ENCODE results near the gene CASP10.

Gene CASP10

DNA sequence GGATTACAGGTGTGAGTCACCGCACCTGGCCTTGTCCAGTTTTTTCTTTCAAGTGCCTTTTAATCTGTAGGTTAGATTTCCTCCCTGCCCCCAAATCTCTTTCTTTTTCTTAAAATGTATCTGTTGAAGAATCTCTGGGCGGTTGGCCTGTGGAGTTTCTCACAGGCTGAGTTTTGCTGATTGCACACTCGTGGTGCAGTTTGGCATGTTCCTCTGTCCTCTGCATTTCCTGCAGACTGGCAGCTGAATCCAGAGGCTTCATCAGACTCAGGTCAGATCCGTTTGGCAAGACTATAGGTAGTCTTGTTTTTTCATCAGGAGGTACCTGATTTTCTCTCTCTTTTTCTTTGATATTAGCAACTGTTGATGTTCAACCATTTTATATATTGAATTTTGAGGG, 5.5 kb downstream of the CASP10 start:
- no peak overlapping the region for H3K4me3 ChIP-seq (ENCODE audit: low read depth, low read length)

DNA sequence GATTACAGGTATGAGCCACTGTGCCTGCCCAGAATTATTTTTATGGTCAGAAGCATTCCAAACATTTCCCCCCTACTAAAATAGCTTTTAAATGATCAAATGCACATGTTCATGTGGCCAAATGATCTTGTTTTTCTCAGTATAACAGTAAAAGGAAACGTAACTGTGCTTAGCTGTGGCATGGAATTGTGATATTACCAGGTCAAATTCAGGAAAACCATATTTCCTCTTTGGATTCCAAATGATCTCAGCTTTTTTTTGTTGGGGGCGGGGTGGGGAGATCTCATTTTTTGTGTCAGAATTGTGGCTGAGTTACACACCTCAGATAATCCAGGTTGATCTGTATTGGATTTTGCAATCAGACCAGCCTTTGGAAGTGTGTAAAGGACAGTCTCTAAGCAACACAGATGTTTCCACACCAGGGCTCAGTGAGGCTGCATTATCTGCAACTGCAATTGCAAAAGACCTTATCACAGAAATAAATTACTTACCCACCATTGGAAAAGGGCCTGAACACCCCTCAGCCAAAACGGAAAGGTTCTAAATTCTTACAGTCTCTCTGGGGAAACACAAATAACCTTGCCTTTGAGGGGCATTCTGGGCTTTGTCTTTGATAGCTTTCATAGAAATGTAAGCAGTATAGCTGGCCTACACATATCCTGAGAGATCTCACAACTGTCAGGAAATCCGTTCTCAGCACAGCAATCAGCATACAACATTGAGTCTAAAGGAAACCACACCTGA, 8.4 kb downstream of the CASP10 start:
- DNase-seq (ENCODE audit: low read depth): no peak
- H3K4me3 ChIP-seq (ENCODE audit: low read depth, low read length): no peak overlapping the region

More for the DNA sequence above, 5.5 kb downstream of the CASP10 start:
- TF ChIP-seq, protein P1, sequence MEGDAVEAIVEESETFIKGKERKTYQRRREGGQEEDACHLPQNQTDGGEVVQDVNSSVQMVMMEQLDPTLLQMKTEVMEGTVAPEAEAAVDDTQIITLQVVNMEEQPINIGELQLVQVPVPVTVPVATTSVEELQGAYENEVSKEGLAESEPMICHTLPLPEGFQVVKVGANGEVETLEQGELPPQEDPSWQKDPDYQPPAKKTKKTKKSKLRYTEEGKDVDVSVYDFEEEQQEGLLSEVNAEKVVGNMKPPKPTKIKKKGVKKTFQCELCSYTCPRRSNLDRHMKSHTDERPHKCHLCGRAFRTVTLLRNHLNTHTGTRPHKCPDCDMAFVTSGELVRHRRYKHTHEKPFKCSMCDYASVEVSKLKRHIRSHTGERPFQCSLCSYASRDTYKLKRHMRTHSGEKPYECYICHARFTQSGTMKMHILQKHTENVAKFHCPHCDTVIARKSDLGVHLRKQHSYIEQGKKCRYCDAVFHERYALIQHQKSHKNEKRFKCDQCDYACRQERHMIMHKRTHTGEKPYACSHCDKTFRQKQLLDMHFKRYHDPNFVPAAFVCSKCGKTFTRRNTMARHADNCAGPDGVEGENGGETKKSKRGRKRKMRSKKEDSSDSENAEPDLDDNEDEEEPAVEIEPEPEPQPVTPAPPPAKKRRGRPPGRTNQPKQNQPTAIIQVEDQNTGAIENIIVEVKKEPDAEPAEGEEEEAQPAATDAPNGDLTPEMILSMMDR (IDR thresholded peaks at IDR 0.05; ENCODE audit: control insufficient read depth, extremely low read depth, insufficient read depth): no peak
- DNase-seq (ENCODE audit: low read depth): no peak

DNA sequence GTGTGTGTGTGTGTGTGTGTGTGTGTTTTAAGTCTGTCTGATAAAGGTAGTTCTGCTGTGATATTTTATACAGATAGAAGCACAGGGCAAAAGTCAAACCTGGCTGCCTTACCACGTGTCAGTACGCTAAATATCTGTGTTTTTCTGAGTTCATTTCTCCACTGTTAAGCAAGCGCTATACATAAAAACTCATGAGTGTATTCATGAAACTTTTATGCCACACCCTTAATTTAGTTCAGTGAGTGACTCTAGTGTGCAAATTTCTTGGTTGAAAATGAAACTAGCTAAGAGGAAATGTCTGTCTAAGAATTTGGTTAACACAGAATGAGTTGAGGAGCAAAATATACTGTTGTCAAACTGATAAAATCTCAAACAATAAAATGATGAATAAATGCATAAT, 11.2 kb downstream of the CASP10 start:
- TF ChIP-seq, protein P1 (IDR thresholded peaks at IDR 0.05; ENCODE audit: control insufficient read depth, extremely low read depth, insufficient read depth): no peak
- H3K4me3 ChIP-seq (ENCODE audit: low read depth, low read length): no peak overlapping the region
- DNase-seq (ENCODE audit: low read depth): no peak

More for the DNA sequence above, 8.4 kb downstream of the CASP10 start:
- TF ChIP-seq, protein P1 (IDR thresholded peaks at IDR 0.05; ENCODE audit: control insufficient read depth, extremely low read depth, insufficient read depth): no peak

DNA sequence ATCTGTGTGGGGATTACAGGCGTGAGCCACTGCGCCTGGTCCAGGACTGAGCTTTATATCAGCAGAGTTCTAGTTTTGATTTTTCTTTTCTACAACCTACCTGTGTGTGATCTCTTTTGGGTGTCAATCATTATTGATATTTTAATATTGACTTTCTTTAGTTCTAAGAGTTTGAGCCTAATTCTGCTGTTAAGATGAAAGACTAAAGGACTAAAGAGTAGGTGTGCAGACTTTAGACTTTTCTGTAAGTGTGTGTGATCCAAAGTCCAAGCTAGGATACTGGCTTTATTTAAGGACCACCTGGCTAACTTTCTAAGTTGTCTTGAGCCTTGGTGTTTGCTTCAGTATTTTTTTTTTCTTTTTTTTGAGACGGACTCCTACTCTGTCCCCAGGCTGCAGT, 12.4 kb downstream of the CASP10 start:
- TF ChIP-seq, protein P1 (IDR thresholded peaks at IDR 0.05; ENCODE audit: control insufficient read depth, extremely low read depth, insufficient read depth): no peak
- H3K4me3 ChIP-seq (ENCODE audit: low read depth, low read length): no peak overlapping the region
- no peak for DNase-seq (ENCODE audit: low read depth)

DNA sequence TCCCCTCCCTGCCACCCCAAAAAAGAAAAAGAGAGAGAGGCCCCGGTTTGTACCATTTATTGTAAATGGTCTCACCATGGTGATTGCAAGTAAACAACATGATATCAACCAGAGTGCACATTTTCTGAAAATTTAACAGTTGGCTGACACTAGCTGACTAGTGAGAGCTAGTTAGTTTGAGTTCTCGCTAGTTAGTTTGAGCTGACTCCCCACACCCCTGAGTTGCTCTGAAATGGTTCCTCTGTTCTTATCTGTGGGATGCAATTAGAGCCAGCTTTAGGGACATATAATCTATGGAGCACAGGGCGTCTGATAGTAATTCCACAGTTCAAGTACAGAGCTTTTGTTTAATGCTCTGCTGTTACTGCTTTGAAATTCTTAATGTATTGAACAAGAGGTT, 13.1 kb downstream of the CASP10 start:
- TF ChIP-seq, protein P1 (IDR thresholded peaks at IDR 0.05; ENCODE audit: control insufficient read depth, extremely low read depth, insufficient read depth): no peak
- DNase-seq (ENCODE audit: low read depth): no peak
- no peak overlapping the region for H3K4me3 ChIP-seq (ENCODE audit: low read depth, low read length)

DNA sequence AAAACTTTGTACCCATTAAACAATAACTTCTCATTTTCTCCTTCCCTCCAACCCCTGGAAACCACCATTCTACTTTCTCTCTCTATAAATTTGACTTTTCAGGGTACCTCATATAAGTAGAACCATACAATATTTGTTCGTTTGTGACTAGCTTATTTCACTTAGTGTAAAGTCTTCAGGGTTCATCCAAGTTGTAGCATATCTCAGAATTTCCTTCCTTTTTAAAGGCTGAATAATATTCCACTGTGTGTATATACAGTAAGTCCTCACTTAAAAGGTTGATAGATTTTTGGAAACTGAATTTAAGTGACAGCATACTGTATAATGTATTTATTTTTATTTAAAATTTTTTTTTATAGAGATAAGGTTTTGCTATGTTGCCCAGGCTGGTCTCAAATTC, 13.9 kb downstream of the CASP10 start:
- no peak for DNase-seq (ENCODE audit: low read depth)
- H3K4me3 ChIP-seq (ENCODE audit: low read depth, low read length): no peak overlapping the region
- TF ChIP-seq, protein P1 (IDR thresholded peaks at IDR 0.05; ENCODE audit: control insufficient read depth, extremely low read depth, insufficient read depth): no peak

DNA sequence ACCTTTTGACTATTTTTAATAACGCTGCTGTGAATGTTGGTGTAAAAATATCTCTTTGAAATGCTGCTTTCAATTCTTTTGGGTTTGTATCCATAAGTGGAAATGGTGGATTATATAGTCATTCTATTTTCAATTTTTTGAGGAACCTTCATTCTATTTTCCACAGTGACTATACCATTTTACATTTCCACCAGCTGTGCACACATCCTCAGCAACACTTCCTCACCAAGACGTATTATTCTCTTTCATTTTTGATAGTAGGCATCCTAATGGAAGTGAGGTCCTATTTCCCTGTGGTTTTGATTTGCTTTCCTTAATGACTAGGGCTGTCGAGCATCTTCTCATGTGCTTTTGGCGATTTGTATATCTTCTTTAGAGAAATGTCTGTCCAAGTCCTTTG, 14.8 kb downstream of the CASP10 start:
- TF ChIP-seq, protein P1 (IDR thresholded peaks at IDR 0.05; ENCODE audit: control insufficient read depth, extremely low read depth, insufficient read depth): no peak
- DNase-seq (ENCODE audit: low read depth): no peak
- H3K4me3 ChIP-seq (ENCODE audit: low read depth, low read length): no peak overlapping the region

Measured in LNCaP clone FGC (cell line).